Forelimb muscle (tissue), 1 donor: ENCODE data around the gene TXNIP. TPM values are rescaled to one million over a fixed set of nuclear protein-coding genes. Genes with fewer than 3 reads are reported as not detected.
A peak's percentile ranks its signal among the peaks of the same experiment; 100 is the strongest.
"Not testable (repeated sequence)": the region's sequence is repeated elsewhere in the genome, so short reads cannot be mapped to it uniquely, and the experiment has no call there.

Experiments
- DNase-seq: peaks from one replicate; pipeline ENCODE4 v3.0.0-alpha.2; 2013; ENCODE audit warnings: low read depth
- polyA plus RNA-seq: library from polyadenylated mRNA; unstranded; fragments of 120-200 nt; gene quantifications from one replicate; pipeline ENCODE4 v1.2.1, GENCODE V29; 2013; ENCODE audit not compliant: insufficient read length

The TXNIP gene, protein sequence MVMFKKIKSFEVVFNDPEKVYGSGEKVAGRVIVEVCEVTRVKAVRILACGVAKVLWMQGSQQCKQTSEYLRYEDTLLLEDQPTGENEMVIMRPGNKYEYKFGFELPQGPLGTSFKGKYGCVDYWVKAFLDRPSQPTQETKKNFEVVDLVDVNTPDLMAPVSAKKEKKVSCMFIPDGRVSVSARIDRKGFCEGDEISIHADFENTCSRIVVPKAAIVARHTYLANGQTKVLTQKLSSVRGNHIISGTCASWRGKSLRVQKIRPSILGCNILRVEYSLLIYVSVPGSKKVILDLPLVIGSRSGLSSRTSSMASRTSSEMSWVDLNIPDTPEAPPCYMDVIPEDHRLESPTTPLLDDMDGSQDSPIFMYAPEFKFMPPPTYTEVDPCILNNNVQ
- 238 TPM for polyA plus RNA-seq

DNA sequence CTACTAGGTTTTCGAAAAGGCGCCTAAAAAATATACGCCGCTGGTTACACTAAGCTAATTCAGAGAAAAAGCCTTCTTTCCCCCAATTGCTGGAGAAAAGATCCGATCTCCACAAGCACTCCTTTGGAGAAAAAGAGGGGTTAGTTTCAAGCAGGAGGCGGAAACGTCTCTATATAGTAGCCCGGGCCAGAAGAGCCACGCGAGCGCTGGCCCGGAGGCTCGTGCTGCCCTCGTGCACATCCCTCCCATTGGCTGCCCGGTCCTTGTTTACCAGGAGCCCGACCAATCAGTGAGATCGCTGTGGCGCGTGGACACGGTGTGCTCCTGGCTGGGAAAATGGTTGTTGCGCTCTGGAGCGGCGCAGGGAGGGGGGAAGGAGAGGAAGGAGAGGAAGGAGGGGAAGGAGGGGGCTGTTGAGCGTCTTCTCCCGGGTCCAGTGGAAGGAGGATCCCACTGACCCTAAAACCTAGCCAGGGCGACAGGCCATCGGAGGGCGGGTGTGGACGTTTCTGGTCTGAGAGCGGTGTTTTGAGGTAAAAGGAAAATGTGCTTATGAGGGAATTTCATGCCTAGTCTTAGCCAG lies at the start of gene TXNIP:
TSS of gene TXNIP (minus strand) at position 147 of the 583 bp plus-strand sequence. CDS start 313 bp downstream, outside the sequence.
- DNase-seq = peak; percentile 97

DNA sequence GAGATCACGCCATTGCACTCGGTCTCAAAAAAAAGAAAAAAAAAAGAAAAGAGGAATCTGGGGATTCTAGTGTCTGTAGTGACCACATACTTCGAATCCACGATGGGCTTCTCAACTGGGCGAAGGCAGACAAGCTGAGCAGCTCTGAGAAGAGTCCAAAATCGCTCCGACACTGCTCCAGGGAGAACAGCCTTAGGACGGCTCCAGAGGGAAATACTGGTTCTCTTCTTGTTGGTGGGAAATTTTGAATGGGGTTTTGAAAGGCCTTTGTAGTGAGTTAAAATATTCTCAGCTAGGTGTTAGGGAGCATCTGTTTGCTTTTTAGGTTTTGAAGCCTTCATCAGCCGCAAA lies 43.4 kb upstream of the TXNIP start:
- no peak for DNase-seq

DNA sequence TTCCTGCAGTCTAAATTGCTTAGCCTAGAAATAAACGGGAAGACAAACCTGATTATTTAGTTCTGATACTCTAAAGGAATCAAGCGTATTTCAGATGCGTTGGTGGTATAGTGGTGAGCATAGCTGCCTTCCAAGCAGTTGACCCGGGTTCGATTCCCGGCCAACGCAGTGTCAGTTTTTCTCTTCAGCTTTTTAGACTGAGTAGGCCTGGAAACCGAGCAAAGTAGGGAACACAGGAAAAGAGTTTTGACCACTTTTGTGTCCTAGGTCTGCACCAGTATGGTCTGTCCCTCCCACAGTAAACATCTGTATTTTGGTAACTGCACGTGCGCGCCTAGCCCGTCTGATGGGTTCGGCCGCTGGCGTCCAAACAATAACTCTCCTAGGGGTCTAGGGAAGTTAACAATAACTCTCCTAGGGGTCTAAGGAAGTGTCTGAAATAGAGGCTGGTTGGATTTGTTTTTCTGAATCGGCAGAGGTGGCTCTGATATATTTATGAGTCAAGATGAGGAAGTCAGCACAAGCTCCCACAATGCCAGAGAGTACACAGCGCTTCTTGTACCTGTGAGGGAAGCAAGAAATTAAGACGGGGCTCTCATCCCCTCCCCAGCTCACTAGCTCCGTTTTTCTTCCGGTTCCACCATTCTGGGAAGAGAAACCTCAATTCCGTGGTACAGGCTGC lies 40.7 kb upstream of the TXNIP start:
- peak; percentile 85 for DNase-seq

DNA sequence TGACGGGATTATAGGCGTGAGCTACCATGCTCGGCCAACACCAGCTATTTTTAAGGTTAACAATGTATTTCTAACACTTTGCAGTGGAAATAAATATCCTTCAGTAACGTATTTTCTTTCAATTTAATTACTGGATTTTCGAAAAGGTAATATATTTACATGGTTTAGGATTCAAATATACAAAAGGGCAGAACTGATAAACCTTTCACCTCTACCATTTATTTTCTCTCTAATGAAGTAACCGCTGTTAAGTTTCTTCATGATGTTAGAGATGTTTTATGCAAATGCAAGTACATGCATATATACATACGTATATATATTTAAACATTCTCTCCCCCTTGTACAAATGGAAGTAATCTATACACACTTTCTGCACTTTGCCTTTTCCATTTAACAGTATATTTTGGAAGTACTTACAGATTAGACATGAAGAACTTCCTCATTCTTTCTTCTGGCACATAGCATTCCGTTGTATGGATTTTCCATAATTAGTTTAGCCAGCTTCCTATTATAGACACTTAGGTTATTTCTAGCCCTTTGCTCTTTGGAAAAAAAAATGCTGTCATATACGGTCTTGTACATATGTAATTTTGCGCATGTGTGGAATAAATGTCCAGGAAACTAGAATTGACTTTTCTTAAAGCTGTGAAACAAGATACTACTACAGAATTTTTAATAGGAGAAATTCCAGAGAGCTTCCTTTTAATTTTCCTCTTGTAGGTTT lies 40.0 kb upstream of the TXNIP start:
- DNase-seq = no peak

DNA sequence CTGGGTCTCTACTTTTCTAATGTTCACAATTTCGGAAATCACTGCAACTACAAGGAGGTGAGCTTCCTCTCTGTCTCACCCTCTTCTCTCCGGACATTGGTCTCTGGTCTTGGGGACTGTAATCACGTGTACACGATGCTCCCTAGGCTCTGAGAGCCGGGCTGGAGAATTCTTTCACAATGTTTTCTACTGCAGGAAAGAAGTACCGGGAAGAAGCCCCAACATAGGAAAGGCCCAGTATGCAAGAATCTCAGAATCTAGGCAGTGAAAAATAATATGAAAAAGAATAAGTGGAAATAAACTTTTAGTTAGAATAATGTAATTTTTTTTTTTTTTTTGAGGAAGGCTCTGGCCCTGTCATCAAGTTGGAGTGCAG lies 38.7 kb upstream of the TXNIP start:
- DNase-seq = no peak

DNA sequence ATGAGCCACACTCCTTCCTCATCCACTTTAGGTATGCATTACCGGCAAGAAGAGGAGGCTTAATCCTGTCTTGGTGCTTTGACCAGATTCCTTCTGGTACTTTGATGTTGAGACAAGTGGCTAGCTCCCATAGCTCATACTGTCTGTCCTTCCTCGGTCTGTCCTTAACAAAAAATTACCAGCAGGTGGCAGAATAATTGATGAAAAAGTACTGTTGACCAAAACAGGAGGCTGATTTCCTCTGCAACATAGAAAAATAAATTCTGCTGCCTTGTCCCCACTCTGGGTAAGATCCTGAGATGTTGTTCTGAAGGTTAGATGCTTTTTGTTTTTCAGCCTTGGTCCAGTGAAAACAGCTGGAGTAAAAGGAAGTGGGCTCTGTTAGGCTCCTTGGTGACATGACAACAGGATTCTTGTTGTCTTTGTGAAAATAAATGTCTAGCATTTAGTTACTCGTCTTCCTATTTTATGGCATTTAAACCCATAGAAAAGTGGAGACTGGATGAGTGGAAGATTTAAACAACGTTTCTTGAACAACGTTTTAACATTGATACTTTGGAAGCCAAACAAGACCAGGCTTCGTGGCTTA lies 36.3 kb upstream of the TXNIP start:
- no peak for DNase-seq

DNA sequence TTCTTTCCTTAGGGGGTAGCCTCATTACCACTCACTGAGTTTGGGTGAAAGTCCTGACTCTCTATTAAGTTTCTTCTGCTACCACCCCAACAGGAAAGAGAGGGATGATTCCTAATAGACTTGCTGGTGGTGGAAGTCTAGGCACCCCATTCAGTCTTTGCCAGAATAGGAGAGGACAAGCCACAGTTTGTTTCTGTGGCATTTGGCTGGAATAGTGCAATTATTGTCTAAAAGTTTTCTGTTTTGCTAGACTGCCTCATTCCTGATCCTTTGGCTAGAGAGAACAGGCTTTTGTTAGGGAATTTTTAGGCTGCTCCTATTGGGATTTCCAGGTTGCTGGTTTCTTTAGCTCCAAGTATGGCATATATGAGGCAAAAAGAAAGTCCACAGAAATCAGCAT lies 35.1 kb upstream of the TXNIP start:
- DNase-seq = no peak

DNA sequence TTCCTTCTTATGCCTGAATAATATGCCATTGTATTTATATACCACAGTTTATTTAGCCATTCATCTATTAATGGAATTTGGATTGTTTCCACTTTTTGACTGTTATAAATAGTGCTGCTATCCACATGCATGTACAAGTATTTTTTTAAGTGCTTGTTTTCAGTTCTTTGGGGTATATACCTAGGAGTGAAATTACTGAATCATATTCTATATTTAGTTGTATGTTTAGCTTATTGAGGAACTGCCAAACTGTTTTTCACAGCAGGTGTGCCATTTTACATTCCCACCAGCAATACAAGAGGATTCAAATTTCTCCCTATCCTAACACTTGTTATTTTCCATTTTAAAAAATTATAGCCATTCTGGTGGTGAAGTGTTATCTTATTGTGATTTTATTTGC lies 32.7 kb upstream of the TXNIP start:
- no peak for DNase-seq

DNA sequence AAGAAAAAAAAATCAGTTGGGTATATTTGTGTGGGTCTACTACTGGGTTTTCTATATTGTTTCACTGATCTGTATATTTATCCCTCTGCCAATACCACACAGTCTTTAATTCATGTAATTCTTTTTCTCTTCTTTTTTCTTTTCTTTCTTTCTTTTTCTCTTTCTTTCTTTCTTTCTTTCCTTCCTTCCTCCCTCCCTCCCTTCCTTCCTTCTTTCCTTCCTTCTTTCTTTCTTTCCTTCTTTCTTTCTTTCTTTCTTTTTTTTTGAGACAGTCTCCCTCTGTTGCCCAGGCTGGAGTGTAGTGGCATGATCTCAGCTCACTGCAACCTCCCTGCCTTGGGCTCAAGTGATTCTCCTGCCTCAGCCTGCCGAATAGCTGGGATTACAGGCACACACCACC lies 30.3 kb upstream of the TXNIP start:
- not testable (repeated sequence) for DNase-seq

DNA sequence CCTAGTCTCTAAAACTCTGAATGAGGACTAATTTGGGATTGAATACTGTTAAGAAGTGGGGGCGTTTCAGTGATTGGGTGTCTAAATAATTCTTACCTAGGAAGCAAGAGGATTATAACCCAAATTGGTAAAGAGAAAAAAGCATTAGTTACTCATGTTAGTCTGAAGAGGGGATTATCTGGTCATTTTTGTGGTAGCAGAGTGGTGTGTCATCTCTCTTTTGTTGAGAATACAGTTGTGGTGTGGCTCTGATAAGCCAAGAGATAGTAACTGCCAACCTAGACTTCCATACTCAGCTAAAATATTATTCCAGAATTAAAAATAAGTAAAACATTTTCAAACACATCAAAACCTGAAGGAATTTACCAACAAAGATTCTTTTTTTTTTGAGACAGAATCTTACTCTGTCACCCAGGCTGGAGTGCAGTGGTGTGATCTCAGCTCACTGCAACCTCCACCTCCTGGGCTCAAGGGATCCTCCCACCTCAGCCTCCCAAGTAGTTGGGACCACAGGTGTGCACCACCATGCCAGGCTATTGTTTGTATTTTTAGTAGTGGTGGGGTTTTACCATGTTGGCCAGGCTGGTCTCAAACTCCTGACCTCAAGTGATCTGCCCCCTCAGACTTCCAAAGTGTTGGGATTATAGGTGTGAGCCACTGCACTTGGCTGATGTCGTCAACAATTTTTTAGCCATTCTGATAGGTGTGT lies 29.6 kb upstream of the TXNIP start:
- not testable (repeated sequence) for DNase-seq

DNA sequence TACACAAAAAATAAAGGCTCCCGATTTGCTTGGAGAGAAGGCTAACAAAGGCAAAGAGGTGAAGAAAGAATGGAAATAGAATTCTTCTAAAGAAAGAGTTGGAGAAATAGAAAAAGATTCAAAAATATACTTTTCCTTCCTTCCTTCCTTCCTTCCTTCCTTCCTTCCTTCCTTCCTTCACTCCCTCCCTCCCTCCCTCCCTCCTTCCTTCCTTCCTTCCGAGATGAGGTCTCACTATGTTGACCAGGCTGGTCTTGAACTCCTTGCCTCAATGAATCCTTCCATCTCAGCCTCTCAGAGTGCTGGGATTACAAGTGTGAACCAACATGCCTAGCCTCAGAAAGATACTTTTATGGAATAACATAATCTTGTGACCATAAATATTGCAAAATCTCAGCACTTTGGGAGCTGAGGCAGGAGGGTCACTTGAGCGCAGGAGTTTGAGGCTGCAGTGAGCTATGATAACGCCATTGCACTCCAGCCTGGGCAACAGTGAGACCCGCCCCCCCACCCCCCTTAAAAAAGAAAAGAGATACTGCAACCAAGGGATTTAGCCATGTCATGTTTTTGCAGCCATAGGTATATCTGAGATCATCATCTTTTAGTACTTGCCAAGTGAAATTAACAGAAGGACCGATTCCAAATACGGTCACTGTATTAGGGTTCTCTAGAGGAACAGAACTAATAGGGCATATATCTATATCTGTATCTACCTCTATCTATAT lies 26.2 kb upstream of the TXNIP start:
- DNase-seq = no peak

DNA sequence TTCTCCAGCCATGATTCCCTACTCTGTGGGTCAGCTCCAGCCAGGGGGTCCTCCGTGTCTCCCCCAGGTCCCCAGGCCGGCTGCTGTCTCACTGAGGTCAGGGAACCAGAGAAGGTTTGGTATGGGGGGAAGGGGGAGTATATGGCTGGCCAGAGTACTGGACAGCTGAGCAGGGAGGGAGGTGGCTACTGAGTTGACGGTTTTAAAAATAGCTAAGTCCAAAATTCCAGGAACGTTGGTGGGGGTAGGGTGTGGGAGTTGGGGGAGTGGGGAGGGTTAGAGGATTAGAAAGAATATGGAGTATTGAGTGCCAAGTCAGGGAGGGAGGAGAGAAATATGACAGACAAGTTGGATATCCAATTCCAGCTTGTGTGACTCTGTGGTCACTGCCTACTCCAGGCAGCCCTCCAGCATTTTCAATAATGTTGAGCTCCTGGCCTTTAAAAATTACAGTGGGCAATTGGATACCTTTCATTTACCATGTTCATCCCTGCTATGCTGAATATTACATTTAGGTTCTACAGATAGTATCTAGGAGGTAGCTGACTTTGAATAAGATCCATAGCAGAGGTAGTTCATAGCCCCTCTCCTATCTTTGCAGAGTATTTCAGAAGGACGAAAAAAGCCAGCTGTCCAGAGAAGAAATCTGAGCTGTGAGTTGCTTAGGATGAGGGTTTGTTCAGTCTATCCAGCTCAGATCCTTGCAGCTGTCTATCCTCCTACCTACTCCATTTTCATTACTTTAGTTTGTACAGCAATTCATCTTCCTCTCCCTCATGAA lies 25.4 kb upstream of the TXNIP start, which contains the start of gene HJV:
TSS of gene HJV (minus strand) at position 114 of the 781 bp plus-strand sequence. CDS start 1,504 bp downstream, outside the sequence.
- no peak for DNase-seq

DNA sequence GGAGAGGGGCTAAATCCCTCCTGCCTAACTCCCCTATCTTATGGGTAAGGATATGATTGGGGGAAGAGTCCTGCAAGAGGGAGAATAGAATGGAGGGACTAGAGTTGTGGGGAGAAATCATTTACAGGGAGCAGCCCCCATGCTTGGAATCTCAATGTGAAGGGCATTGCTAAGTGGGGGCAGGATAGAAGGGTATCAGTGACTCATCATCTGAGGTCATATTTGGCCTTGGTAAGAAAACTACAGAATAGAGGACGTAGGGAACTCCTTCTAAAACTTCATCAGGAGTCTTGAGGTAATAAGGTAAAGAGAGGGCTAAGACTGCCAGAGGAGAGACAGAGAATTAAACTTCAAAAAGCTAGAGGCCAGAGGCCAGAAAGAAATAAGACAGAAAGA lies 24.7 kb upstream of the TXNIP start:
- no peak for DNase-seq

DNA sequence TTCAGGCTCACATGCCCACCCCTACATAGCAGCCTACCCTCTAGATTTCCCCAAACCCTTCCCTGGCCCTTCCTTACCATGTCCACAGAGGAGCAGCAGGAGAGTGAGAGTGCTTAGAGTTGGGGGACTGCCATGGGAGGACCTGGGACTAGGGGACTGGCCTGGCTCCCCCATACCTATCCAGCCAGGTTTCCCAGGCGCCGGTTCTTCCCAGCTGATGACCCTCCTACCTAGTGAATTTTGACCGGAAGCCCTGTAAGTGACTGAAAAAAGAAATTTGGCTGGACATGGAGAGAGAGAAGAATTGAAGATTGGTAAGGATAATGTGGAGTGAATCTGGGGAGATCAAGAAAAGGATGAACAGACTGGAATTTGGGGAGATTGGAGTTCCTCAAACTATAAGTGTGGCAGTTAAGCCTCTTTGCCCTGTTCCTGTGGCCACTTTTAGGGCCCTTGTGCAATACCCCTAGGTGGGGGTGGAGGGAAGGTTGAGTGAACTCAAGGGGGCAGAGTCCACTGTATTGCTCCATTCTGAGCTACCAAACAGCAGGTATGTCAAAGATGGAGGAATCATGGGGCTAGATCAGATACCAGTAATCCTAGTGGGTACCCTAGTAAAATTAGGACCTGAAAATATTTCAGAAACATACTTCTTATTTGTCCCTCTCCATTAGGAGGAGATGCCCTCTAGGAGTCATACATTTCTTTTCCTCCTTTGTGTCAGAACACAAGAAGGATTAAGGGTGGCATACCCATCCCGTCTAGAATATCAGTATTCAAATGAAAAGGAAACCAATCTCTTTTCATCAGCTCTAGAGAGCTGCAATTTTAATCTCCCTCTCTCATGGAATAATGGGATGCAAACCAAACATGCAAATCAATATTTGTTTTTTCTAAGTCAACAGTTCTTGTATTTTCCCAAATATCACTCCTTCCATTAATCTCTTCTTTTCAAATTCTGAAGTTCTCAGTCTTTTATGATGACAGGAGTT lies 24.0 kb upstream of the TXNIP start:
- no peak for DNase-seq

DNA sequence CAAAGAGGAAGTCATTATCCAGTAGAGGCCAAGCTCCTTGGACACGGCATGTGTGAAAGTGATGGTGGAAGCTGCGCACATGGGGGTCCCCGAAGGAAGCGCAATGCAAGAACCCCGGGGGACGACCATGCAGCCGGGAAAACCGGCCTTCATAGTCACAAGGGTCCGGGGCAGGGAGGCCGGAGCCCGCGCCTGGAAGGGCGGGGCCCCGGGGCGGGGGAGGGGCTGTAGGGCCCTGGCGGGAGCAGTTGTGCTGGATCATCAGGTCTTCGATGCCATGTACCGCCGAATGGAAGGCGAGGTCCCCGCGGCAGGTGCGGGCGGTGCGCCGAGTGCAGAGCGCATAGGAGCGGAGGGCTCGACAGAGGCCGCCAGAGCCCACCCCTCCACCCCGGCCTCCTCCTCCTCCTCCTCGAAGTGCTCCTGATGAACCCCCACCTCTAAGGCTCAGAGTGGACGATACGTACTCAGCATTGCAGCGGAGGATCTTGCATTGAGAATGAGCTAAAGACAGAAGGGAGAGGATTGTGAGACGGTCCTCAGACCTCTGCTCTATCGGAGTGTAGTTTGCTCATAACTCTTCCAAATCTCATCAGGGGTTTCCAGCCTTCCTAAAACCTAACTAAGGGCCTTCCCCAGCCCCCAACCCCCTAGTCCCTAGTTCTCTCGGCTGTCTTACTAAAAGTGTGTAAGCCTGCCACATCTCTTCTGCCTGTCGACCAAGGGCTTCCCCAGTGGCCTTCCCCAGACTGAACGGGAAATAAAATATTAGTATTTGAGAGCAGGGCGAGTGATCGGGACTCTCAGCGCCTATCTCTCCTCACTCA lies 23.1 kb upstream of the TXNIP start:
- DNase-seq = no peak

DNA sequence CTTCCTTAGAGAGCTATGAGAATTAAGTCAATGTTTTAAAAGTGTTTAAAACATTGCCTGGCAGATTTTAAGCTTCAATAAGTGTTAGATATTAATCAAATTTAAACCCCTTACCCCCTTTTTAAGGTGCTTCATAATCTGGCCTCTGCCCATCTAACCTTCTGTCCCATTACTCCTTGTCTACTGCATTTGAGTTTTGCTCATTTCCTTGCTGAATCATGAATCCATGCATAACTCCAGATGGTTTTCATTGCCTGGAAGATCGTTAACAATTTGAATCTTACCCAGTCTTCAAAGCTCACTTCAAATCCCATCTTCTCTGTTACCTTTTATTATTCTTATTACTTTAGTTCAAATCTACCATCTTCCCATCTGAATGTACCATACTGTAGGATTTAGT lies 20.5 kb upstream of the TXNIP start:
- DNase-seq = no peak

DNA sequence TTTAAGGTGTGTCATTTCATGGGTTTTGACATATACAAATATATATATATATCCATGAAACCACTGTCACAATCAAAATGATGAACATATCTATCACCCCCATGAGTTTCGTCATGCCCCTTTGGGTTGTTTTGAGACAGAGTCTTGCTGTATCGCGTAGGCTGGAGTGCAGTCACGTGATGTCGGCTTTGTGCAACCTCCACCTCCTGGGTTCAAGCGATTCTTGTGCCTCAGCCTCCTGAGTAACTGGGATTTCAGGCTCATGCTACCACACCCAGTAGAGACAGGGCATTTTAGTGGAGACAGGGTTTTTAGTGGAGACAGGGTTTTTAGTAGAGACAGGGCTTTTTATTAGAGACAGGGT lies 17.2 kb upstream of the TXNIP start:
- no peak for DNase-seq
